HG03520 (cell line): ENCODE results near the gene TMEM167A.

Experiments
- ATAC-seq: cut with Tn5 transposase; IDR thresholded peaks from one replicate; pipeline ENCODE4 v1.9.1; 2021; ENCODE audit warnings: mild to moderate bottlenecking, moderate library complexity; ENCODE audit not compliant: unreplicated experiment

The TMEM167A gene

GRCh38 chr5:83076742-83077661, at the start of gene TMEM167A, which contains the start of gene XRCC4:
Gene TMEM167A, minus strand, starts transcription at chr5:83077394. Its CDS starts 71 bp downstream, at chr5:83077323.
Gene XRCC4, plus strand, starts transcription at chr5:83077547. Its CDS starts 27,373 bp downstream, at chr5:83104920.
- peak; percentile 97 for ATAC-seq

- no peak for ATAC-seq
These were observed 49.3 kb upstream of the TMEM167A start for GRCh38 chr5:83126501-83126900.

GRCh38 chr5:83125560-83125959, 48.4 kb upstream of the TMEM167A start:
- no peak for ATAC-seq

- no peak for ATAC-seq
These were observed 47.4 kb upstream of the TMEM167A start for GRCh38 chr5:83124593-83124992.

- no peak for ATAC-seq
These were observed 41.8 kb upstream of the TMEM167A start for GRCh38 chr5:83118976-83119375.

GRCh38 chr5:83118471-83118870, 41.3 kb upstream of the TMEM167A start:
- no peak for ATAC-seq

GRCh38 chr5:83115816-83116215, 38.6 kb upstream of the TMEM167A start:
- ATAC-seq = no peak

- no peak for ATAC-seq
These were observed 32.2 kb upstream of the TMEM167A start for GRCh38 chr5:83109380-83109779.

GRCh38 chr5:83107692-83108420, 30.7 kb upstream of the TMEM167A start:
- ATAC-seq = no peak

- no peak for ATAC-seq
These were observed 26.8 kb upstream of the TMEM167A start for GRCh38 chr5:83104021-83104420.

GRCh38 chr5:83102364-83102980, 25.3 kb upstream of the TMEM167A start:
- ATAC-seq = no peak

GRCh38 chr5:83101514-83101913, 24.3 kb upstream of the TMEM167A start:
- no peak for ATAC-seq

- ATAC-seq = no peak
These were observed 22.3 kb upstream of the TMEM167A start for GRCh38 chr5:83099445-83099844.

GRCh38 chr5:83099001-83099400, 21.8 kb upstream of the TMEM167A start:
- ATAC-seq = no peak

GRCh38 chr5:83097689-83098231, 20.6 kb upstream of the TMEM167A start:
- ATAC-seq = no peak

GRCh38 chr5:83096660-83097339, 19.6 kb upstream of the TMEM167A start:
- no peak for ATAC-seq

GRCh38 chr5:83095957-83096539, 18.9 kb upstream of the TMEM167A start:
- no peak for ATAC-seq

- no peak for ATAC-seq
These were observed 18.2 kb upstream of the TMEM167A start for GRCh38 chr5:83095163-83095956.

GRCh38 chr5:83093692-83094091, 16.5 kb upstream of the TMEM167A start:
- no peak for ATAC-seq
